ENCODE measurements around the gene CNTNAP2. TPM values are rescaled to one million over a fixed set of nuclear protein-coding genes. Genes with fewer than 3 reads are reported as not detected.

Gene CNTNAP2
- total and polyA plus RNA-seq, 11 donors = 0.01 to 2.6 (median 0.31) TPM; not detected in 3

DNA sequence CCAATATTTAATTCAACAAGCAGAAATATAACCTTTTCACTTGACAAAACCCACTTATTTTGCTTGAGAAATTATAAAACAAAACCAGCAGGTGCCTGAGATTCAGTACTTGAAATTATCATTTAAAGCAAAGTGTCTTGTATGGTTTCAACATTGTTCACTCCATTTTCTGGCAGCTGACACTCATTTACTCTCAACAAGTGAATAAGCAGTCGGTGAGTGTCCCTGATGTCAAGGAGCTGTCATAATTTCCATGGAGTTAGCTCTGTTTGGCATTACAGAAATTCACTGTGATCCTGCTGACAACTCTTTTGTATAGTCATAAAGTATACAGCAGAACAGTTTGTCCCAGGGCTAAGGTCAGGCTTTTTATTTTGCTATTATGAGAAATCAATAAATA is 490.0 kb downstream of the CNTNAP2 start:
- Histone ChIP-seq H3K27ac (no peak overlapping the region), H3K4me3 (no peak overlapping the region), H3K4me1 (no peaks in the 10 kb centered on the region), H3K9me3 (peaks cover 0 to 10% (median 0%) of the 10 kb centered on the region in 12 donors), H3K27me3 (no peaks in the 10 kb centered on the region), H3K36me3 (no peaks in the 10 kb centered on the region)
- no peak for TF ChIP-seq POLR2A (IDR thresholded peaks at IDR 0.05)
- TF ChIP-seq, protein P1, sequence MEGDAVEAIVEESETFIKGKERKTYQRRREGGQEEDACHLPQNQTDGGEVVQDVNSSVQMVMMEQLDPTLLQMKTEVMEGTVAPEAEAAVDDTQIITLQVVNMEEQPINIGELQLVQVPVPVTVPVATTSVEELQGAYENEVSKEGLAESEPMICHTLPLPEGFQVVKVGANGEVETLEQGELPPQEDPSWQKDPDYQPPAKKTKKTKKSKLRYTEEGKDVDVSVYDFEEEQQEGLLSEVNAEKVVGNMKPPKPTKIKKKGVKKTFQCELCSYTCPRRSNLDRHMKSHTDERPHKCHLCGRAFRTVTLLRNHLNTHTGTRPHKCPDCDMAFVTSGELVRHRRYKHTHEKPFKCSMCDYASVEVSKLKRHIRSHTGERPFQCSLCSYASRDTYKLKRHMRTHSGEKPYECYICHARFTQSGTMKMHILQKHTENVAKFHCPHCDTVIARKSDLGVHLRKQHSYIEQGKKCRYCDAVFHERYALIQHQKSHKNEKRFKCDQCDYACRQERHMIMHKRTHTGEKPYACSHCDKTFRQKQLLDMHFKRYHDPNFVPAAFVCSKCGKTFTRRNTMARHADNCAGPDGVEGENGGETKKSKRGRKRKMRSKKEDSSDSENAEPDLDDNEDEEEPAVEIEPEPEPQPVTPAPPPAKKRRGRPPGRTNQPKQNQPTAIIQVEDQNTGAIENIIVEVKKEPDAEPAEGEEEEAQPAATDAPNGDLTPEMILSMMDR (IDR thresholded peaks at IDR 0.05) = no peak
- WGBS, 4 donors = 35 to 46% (median 43%) methylated on average over 1 of the region's 1 CpG
- DNase-seq (no peak), ATAC-seq (no peak)
- intact Hi-C loops (cut with DNase I) = no loop called here

DNA sequence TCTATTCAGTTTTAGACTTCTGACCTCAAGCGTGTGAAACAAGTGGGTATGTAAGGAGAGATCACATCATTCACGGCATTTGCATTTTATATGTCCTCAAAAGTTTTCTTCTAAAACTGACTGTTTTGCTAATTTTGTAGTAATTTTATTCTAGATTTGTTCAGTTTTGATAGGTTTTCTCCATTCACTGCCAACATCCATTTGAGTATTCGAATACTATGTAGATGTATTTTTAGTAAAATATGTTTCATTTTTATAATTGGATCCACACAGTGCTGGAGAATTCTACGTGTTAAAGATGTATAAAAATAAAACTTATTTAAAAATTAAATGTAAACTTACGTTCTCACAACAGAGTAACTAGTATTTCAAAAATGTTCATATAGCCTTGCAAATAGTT is 503.0 kb downstream of the CNTNAP2 start:
- DNase-seq (no peak), ATAC-seq (no peak)
- Histone ChIP-seq H3K27me3 (no peaks in the 10 kb centered on the region), H3K36me3 (no peaks in the 10 kb centered on the region), H3K4me3 (no peak overlapping the region), H3K27ac (no peak overlapping the region), H3K4me1 (no peaks in the 10 kb centered on the region), H3K9me3 (peaks cover 0 to 3% (median 0%) of the 10 kb centered on the region in 12 donors)
- TF ChIP-seq, protein P1 (IDR thresholded peaks at IDR 0.05) = no peak
- no peak for TF ChIP-seq POLR2A (IDR thresholded peaks at IDR 0.05)
- 65 to 75% (median 73%) methylated on average over 5 of the region's 5 CpGs for WGBS, 4 donors
- intact Hi-C loops (cut with DNase I) = no loop called here

DNA sequence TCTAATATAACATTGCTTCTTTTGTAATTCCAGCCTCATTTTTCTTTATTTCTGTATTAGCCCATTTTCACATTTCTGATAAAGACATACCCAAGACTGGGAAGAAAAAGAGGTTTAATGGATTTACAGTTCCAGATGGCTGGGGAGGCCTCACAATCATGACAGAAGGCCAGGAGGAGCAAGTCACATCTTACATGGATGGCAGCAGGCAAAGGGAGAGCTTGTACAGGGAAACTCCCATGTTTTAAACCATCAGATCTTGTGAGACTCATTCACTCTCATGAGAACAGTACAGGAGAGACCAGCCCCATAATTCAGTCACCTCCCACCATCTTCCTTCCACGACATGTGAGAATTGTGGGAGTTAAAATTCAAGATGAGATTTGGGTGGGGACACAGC is 510.3 kb downstream of the CNTNAP2 start:
- H3K4me3 ChIP-seq = no peak overlapping the region
- no peaks in the 10 kb centered on the region for H3K36me3 ChIP-seq
- DNase-seq (no peak), ATAC-seq (no peak)
- H3K9me3 ChIP-seq = peaks cover 0 to 14% (median 0%) of the 10 kb centered on the region in 12 donors
- WGBS, 4 donors = 55 to 63% (median 58%) methylated on average over 1 of the region's 1 CpG
- no peaks in the 10 kb centered on the region for H3K27me3 ChIP-seq
- H3K27ac ChIP-seq = no peak overlapping the region
- no peaks in the 10 kb centered on the region for H3K4me1 ChIP-seq
- intact Hi-C loops (cut with DNase I) = no loop called here
- no peak for TF ChIP-seq POLR2A (IDR thresholded peaks at IDR 0.05)
- TF ChIP-seq, protein P1 (IDR thresholded peaks at IDR 0.05) = no peak

- WGBS, 4 donors = 57 to 60% (median 58%) methylated on average over 7 of the region's 7 CpGs
These were observed 518.8 kb downstream of the CNTNAP2 start for GRCh38 chr7:146635205-146636032.

More at GRCh38 chr7:146635205-146636032, 518.8 kb downstream of the CNTNAP2 start:
- H3K27ac ChIP-seq = no peak overlapping the region
- ATAC-seq (no peak), DNase-seq (no peak)
- intact Hi-C loops (cut with DNase I) = no loop called here
- no peaks in the 10 kb centered on the region for H3K36me3 ChIP-seq
- no peak overlapping the region for H3K4me3 ChIP-seq
- no peak for TF ChIP-seq POLR2A (IDR thresholded peaks at IDR 0.05)
- TF ChIP-seq, protein P1 (IDR thresholded peaks at IDR 0.05) = no peak
- H3K4me1 ChIP-seq = no peaks in the 10 kb centered on the region
- peaks cover 0 to 10% (median 0%) of the 10 kb centered on the region in 12 donors for H3K9me3 ChIP-seq
- H3K27me3 ChIP-seq = no peaks in the 10 kb centered on the region

Measured in heart left ventricle (tissue), 16 donors.